AG04449 (cell line): Measurements from ENCODE around the gene DOCK11.

Experiments
- CTCF ChIA-PET: fragments of 350-600 bp; formaldehyde crosslinking; extraction: SDS; loops from one replicate; lab custom pipeline; 2021; ENCODE audit warnings: antibody characterized with exemption; lab: Yijun Ruan, JAX
- POLR2A ChIA-PET: fragments of 400-600, 350-600 bp; formaldehyde crosslinking; extraction: SDS; loops from one replicate; lab custom pipeline; 2020; ENCODE audit warnings: antibody characterized with exemption, inconsistent platforms; lab: Yijun Ruan, JAX
- DNase-seq: peaks from one replicate; pipeline ENCODE4 v3.0.0-alpha.2; 2010; ENCODE audit warnings: low read depth, low spot score
- H3K4me3 ChIP-seq: 2 replicates; pipeline ENCODE4 v1.5.1; 2011; ENCODE audit warnings: low read depth, mild to moderate bottlenecking, control low read depth, low read length
- CTCF ChIP-seq: IDR thresholded peaks from one replicate; pipeline ENCODE4 v1.5.1; 2011; ENCODE audit warnings: mild to moderate bottlenecking, moderate library complexity, low read length, control low read depth, inconsistent platforms; ENCODE audit not compliant: insufficient read depth; ENCODE audit errors: missing control alignments

The DOCK11 gene

GRCh38 chrX:118498755-118499154 lies 3.1 kb downstream of the DOCK11 start:
- ChIA-PET POLR2A (no interaction called here), CTCF (interaction anchor here (1.9 kb wide), 1 partner anchor 103 kb away, joined by 5 read pairs; no protein-coding TSS in a partner anchor)
- H3K4me3 ChIP-seq: no peak overlapping the region
- DNase-seq: no peak
- TF ChIP-seq CTCF: no peak

GRCh38 chrX:118499295-118499694 lies 3.7 kb downstream of the DOCK11 start:
- no peak for DNase-seq
- ChIA-PET CTCF (interaction anchor here (1.9 kb wide), 1 partner anchor 103 kb away, joined by 5 read pairs; no protein-coding TSS in a partner anchor), POLR2A (no interaction called here)
- no peak overlapping the region for H3K4me3 ChIP-seq
- no peak for TF ChIP-seq CTCF

- no peak for DNase-seq
- H3K4me3 ChIP-seq: no peak overlapping the region
- ChIA-PET CTCF (no interaction called here), POLR2A (no interaction called here)
- TF ChIP-seq CTCF: no peak
These were observed 6.7 kb downstream of the DOCK11 start for GRCh38 chrX:118502161-118502789.

- CTCF ChIA-PET: no interaction called here
- POLR2A ChIA-PET: no interaction called here
- no peak for DNase-seq
- no peak for TF ChIP-seq CTCF
- H3K4me3 ChIP-seq: no peak overlapping the region
These were observed 7.8 kb downstream of the DOCK11 start for GRCh38 chrX:118503260-118504041.

GRCh38 chrX:118504581-118504980 lies 9.0 kb downstream of the DOCK11 start:
- DNase-seq: no peak
- POLR2A ChIA-PET: no interaction called here
- CTCF ChIA-PET: no interaction called here
- H3K4me3 ChIP-seq: no peak overlapping the region
- TF ChIP-seq CTCF: no peak

- POLR2A ChIA-PET: no interaction called here
These were observed 11.3 kb downstream of the DOCK11 start for GRCh38 chrX:118506805-118507480.

More at GRCh38 chrX:118506805-118507480, 11.3 kb downstream of the DOCK11 start:
- no peak for DNase-seq
- CTCF ChIA-PET: no interaction called here
- no peak for TF ChIP-seq CTCF
- no peak overlapping the region for H3K4me3 ChIP-seq
